HEK293 (cell line): ENCODE measurements around the gene SOX18.

Source experiments
- BCL11B ChIP-seq: fragments of 450-650 bp; formaldehyde crosslinking; IDR thresholded peaks from 2 replicates; pipeline ENCODE4 v1.5.1; 2016; ENCODE audit warnings: low read depth, missing biosample characterization, missing genetic modification characterization
- CTCF ChIP-seq: fragments of 450-650 bp; formaldehyde crosslinking; IDR thresholded peaks from 2 replicates; pipeline ENCODE4 v1.5.1; 2016; ENCODE audit warnings: missing biosample characterization, missing genetic modification characterization
- ELK4 ChIP-seq: IDR thresholded peaks from 2 replicates; pipeline ENCODE4 v1.6.1; 2011; ENCODE audit warnings: mild to moderate bottlenecking, low read depth, low read length, borderline replicate concordance
- GFI1B ChIP-seq: fragments of 450-650 bp; formaldehyde crosslinking; IDR thresholded peaks from 2 replicates; pipeline ENCODE4 v1.5.1; 2016; ENCODE audit warnings: missing biosample characterization, missing genetic modification characterization
- GLIS2 ChIP-seq: fragments of 450-650 bp; formaldehyde crosslinking; IDR thresholded peaks from 2 replicates; pipeline ENCODE4 v1.5.1; 2016; ENCODE audit warnings: missing biosample characterization, missing genetic modification characterization
- KLF17 ChIP-seq: fragments of 450-650 bp; formaldehyde crosslinking; IDR thresholded peaks from 2 replicates; pipeline ENCODE4 v1.5.1; 2016; ENCODE audit warnings: missing biosample characterization, missing genetic modification characterization
- KLF9 ChIP-seq: fragments of 450-650 bp; formaldehyde crosslinking; IDR thresholded peaks from 2 replicates; pipeline ENCODE4 v1.5.1; 2016; ENCODE audit warnings: missing biosample characterization, missing genetic modification characterization, low read depth
- OSR2 ChIP-seq: fragments of 450-650 bp; formaldehyde crosslinking; IDR thresholded peaks from 2 replicates; pipeline ENCODE4 v1.5.1; 2016; ENCODE audit warnings: missing biosample characterization, missing genetic modification characterization
- SETDB1 ChIP-seq: IDR thresholded peaks from one replicate; pipeline ENCODE4 v1.6.1; 2017; ENCODE audit warnings: mild to moderate bottlenecking, low read length, moderate library complexity, mixed read lengths; ENCODE audit not compliant: insufficient read length
- ZBTB7A ChIP-seq: fragments of 450-650 bp; formaldehyde crosslinking; IDR thresholded peaks from 2 replicates; pipeline ENCODE4 v1.5.1; 2016; ENCODE audit warnings: low read depth, missing biosample characterization, missing genetic modification characterization
- ZBTB8A ChIP-seq: fragments of 450-650 bp; formaldehyde crosslinking; IDR thresholded peaks from 2 replicates; pipeline ENCODE4 v1.5.1; 2016; ENCODE audit warnings: missing biosample characterization, missing genetic modification characterization
- ZIC2 ChIP-seq: fragments of 450-650 bp; formaldehyde crosslinking; IDR thresholded peaks from 2 replicates; pipeline ENCODE4 v1.5.1; 2016; ENCODE audit warnings: missing biosample characterization, missing genetic modification characterization
- ZNF112 ChIP-seq: fragments of 450-650 bp; formaldehyde crosslinking; IDR thresholded peaks from 2 replicates; pipeline ENCODE4 v1.5.0; 2017; ENCODE audit warnings: missing biosample characterization, missing genetic modification characterization
- ZNF114 ChIP-seq: fragments of 450-650 bp; formaldehyde crosslinking; IDR thresholded peaks from 2 replicates; pipeline ENCODE4 v1.5.0; 2017; ENCODE audit warnings: missing biosample characterization, missing genetic modification characterization
- ZNF132 ChIP-seq: fragments of 450-650 bp; formaldehyde crosslinking; IDR thresholded peaks from 2 replicates; pipeline ENCODE4 v1.5.1; 2017; ENCODE audit warnings: missing biosample characterization, missing genetic modification characterization, borderline replicate concordance
- ZNF133 ChIP-seq: fragments of 450-650 bp; formaldehyde crosslinking; IDR thresholded peaks from 2 replicates; pipeline ENCODE4 v1.5.1; 2016; ENCODE audit warnings: missing biosample characterization, missing genetic modification characterization
- ZNF140 ChIP-seq: fragments of 450-650 bp; formaldehyde crosslinking; IDR thresholded peaks from 2 replicates; pipeline ENCODE4 v1.5.1; 2016; ENCODE audit warnings: missing biosample characterization, missing genetic modification characterization
- ZNF211 ChIP-seq: fragments of 450-650 bp; formaldehyde crosslinking; IDR thresholded peaks from 2 replicates; pipeline ENCODE4 v1.5.1; 2016; ENCODE audit warnings: low read depth, missing biosample characterization, missing genetic modification characterization
- ZNF221 ChIP-seq: fragments of 450-650 bp; formaldehyde crosslinking; IDR thresholded peaks from 2 replicates; pipeline ENCODE4 v1.5.1; 2017; ENCODE audit warnings: missing biosample characterization, missing genetic modification characterization, borderline replicate concordance
- ZNF37A ChIP-seq: fragments of 450-650 bp; IDR thresholded peaks from 2 replicates; pipeline ENCODE4 v1.5.1; 2018; ENCODE audit warnings: missing biosample characterization, missing genetic modification characterization
- ZNF449 ChIP-seq: fragments of 450-650 bp; formaldehyde crosslinking; IDR thresholded peaks from 2 replicates; pipeline ENCODE4 v1.5.1; 2017; ENCODE audit warnings: missing biosample characterization, mild to moderate bottlenecking, missing genetic modification characterization, moderate library complexity
- ZNF48 ChIP-seq: fragments of 450-650 bp; formaldehyde crosslinking; IDR thresholded peaks from 2 replicates; pipeline ENCODE4 v1.5.1; 2016; ENCODE audit warnings: missing biosample characterization, missing genetic modification characterization
- ZNF548 ChIP-seq: fragments of 450-650 bp; formaldehyde crosslinking; IDR thresholded peaks from 2 replicates; pipeline ENCODE4 v1.5.1; 2016; ENCODE audit warnings: missing biosample characterization, missing genetic modification characterization
- ZNF558 ChIP-seq: fragments of 450-650 bp; formaldehyde crosslinking; IDR thresholded peaks from 2 replicates; pipeline ENCODE4 v1.5.1; 2016; ENCODE audit warnings: missing biosample characterization, missing genetic modification characterization
- ZNF561 ChIP-seq: fragments of 450-650 bp; IDR thresholded peaks from 2 replicates; pipeline ENCODE4 v1.5.1; 2018; ENCODE audit warnings: missing biosample characterization, missing genetic modification characterization, borderline replicate concordance
- ZNF600 ChIP-seq: fragments of 450-650 bp; formaldehyde crosslinking; IDR thresholded peaks from 2 replicates; pipeline ENCODE4 v1.5.1; 2016; ENCODE audit warnings: missing biosample characterization, missing genetic modification characterization
- ZNF621 ChIP-seq: fragments of 450-650 bp; formaldehyde crosslinking; IDR thresholded peaks from 2 replicates; pipeline ENCODE4 v1.5.1; 2017; ENCODE audit warnings: missing biosample characterization, missing genetic modification characterization
- ZSCAN30 ChIP-seq: fragments of 450-650 bp; IDR thresholded peaks from 2 replicates; pipeline ENCODE4 v1.5.1; 2018; ENCODE audit warnings: missing biosample characterization, mild to moderate bottlenecking, missing genetic modification characterization, moderate library complexity
- ZXDB ChIP-seq: fragments of 450-650 bp; formaldehyde crosslinking; IDR thresholded peaks from 2 replicates; pipeline ENCODE4 v1.5.1; 2016; ENCODE audit warnings: missing biosample characterization, missing genetic modification characterization
- TF ChIP-seq, protein P1 (sequence below): fragments of 450-650 bp; formaldehyde crosslinking; IDR thresholded peaks from 2 replicates; pipeline ENCODE4 v1.5.1; 2016; ENCODE audit warnings: missing biosample characterization, missing genetic modification characterization
- TF ChIP-seq, protein P2 (sequence below): fragments of 450-650 bp; formaldehyde crosslinking; optimal IDR thresholded peaks from 2 replicates; pipeline ENCODE3; 2016; ENCODE audit warnings: missing biosample characterization, mild to moderate bottlenecking, missing genetic modification characterization

SOX18 gene

GRCh38 chr20:64083378-64083803 lies 34.0 kb upstream of the SOX18 start (continued):
- TF ChIP-seq ZNF114 (tag by site-specific recombination) = no peak
- no peak for TF ChIP-seq ZNF621 (tag by site-specific recombination)
- TF ChIP-seq ZNF548 (tag by site-specific recombination) = no peak
- TF ChIP-seq SETDB1 = no peak
- TF ChIP-seq, protein P1, sequence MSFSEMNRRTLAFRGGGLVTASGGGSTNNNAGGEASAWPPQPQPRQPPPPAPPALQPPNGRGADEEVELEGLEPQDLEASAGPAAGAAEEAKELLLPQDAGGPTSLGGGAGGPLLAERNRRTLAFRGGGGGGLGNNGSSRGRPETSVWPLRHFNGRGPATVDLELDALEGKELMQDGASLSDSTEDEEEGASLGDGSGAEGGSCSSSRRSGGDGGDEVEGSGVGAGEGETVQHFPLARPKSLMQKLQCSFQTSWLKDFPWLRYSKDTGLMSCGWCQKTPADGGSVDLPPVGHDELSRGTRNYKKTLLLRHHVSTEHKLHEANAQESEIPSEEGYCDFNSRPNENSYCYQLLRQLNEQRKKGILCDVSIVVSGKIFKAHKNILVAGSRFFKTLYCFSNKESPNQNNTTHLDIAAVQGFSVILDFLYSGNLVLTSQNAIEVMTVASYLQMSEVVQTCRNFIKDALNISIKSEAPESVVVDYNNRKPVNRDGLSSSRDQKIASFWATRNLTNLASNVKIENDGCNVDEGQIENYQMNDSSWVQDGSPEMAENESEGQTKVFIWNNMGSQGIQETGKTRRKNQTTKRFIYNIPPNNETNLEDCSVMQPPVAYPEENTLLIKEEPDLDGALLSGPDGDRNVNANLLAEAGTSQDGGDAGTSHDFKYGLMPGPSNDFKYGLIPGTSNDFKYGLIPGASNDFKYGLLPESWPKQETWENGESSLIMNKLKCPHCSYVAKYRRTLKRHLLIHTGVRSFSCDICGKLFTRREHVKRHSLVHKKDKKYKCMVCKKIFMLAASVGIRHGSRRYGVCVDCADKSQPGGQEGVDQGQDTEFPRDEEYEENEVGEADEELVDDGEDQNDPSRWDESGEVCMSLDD (tag by site-specific recombination) = peak; percentile 87
- no peak for TF ChIP-seq ZNF132 (tag by site-specific recombination)
- TF ChIP-seq ZIC2 (tag by site-specific recombination) = peak; percentile 47; the same call in 1 of the 2 replicates
- TF ChIP-seq ZNF561 (tag by site-specific recombination) = 0 out of 2 replicates have a peak, but pooled peaks have one; percentile 32
- TF ChIP-seq ZNF112 (tag by site-specific recombination) = no peak
- no peak for TF ChIP-seq ZSCAN30 (tag by site-specific recombination)
- no peak for TF ChIP-seq ZNF48 (tag by site-specific recombination)
- no peak for TF ChIP-seq ZNF600 (tag by site-specific recombination)
- TF ChIP-seq ZNF211 = no peak
- TF ChIP-seq ELK4 = no peak
- TF ChIP-seq ZNF449 (tag by site-specific recombination) = 0 out of 2 replicates have a peak, but pooled peaks have one; percentile 15
- TF ChIP-seq ZBTB8A = peak; percentile 49
- TF ChIP-seq GLIS2 = peak; percentile 82
- no peak for TF ChIP-seq ZNF221 (tag by site-specific recombination)
- TF ChIP-seq, protein P2, sequence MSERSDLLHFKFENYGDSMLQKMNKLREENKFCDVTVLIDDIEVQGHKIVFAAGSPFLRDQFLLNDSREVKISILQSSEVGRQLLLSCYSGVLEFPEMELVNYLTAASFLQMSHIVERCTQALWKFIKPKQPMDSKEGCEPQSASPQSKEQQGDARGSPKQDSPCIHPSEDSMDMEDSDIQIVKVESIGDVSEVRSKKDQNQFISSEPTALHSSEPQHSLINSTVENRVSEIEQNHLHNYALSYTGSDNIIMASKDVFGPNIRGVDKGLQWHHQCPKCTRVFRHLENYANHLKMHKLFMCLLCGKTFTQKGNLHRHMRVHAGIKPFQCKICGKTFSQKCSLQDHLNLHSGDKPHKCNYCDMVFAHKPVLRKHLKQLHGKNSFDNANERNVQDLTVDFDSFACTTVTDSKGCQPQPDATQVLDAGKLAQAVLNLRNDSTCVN (tag by site-specific recombination) = peak; percentile 81
- no peak for TF ChIP-seq ZNF140
- TF ChIP-seq GFI1B (tag by site-specific recombination) = no peak
- no peak for TF ChIP-seq ZNF558 (tag by site-specific recombination)
- TF ChIP-seq ZXDB (tag by site-specific recombination) = peak; percentile 39; the same call in 1 of the 2 replicates
- TF ChIP-seq BCL11B (tag by site-specific recombination) = peak; percentile 52; the same call in 1 of the 2 replicates
- peak; percentile 61; the same call in 1 of the 2 replicates for TF ChIP-seq KLF9 (tag by site-specific recombination)
- TF ChIP-seq ZNF37A (tag by site-specific recombination) = no peak
- no peak for TF ChIP-seq OSR2 (tag by site-specific recombination)
- TF ChIP-seq ZNF133 (tag by site-specific recombination) = no peak
- 0 out of 2 replicates have a peak, but pooled peaks have one; percentile 71 for TF ChIP-seq ZBTB7A (tag by site-specific recombination)
- TF ChIP-seq CTCF = peak; percentile 26
- no peak; the same call in 1 of the 2 replicates for TF ChIP-seq KLF17 (tag by site-specific recombination)
